Measurements from ENCODE around the gene DGKE. TPM values are rescaled to one million over a fixed set of nuclear protein-coding genes. Genes with fewer than 3 reads are reported as not detected.

The DGKE gene
- total and polyA plus RNA-seq, 2 donors (not counting 3 experiments of a cell fraction or from before 2014, with no cell fraction given), result 4.9 to 22.9 TPM

DNA sequence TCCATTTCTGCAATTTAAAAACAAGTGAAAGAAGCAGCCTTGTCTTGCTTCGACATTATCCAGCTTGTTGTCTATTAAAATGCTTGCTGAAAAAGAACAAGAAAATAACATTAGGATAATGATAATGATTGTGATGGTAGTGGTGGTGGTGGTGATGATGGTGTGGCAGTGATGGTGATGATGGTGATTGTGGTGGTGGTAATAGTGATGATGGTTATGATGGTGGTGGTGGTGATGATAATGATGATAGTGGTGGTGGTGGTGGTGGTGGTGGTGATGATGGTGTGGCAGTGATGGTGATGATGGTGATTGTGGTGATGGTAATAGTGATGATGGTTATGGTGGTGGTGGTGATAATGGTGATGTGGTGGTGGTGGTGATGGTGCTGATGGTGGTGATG is 41.7 kb upstream of the DGKE start:
- no peak for DNase-seq (ENCODE audit: low read depth, low spot score)
- POLR2A ChIA-PET, result no interaction called here
- Histone ChIP-seq H3K27me3 (ENCODE audit: control insufficient read depth in 2 of 2, insufficient read depth in 2 of 2, low read length in 2 of 2) (peaks cover 0 to 3% of the 10 kb centered on the region in 2 experiments), H3K9ac (replicated peaks; ENCODE audit: extremely low read depth, insufficient read depth, low read length) (no peak overlapping the region), H3K4me1 (ENCODE audit: control insufficient read depth, extremely low read depth, insufficient read depth, low read length) (peaks cover 3% of the 10 kb centered on the region), H3K4me2 (ENCODE audit: insufficient read depth, low read length) (no peak overlapping the region), H3K27ac (ENCODE audit: insufficient read depth, low read depth, low read length) (no peak overlapping the region), H3K4me3 (replicated peaks in 1 of 3; ENCODE audit: insufficient read depth in 1 of 3, low read depth in 1 of 3, low read length in 3 of 3) (no peak overlapping the region), H2AFZ (ENCODE audit: low read depth, low read length) (no peak overlapping the region), H3K9me3 (replicated peaks; ENCODE audit: control insufficient read depth, insufficient read depth, low read length) (no peaks in the 10 kb centered on the region), H4K20me1 (replicated peaks; ENCODE audit: control insufficient read depth, extremely low read depth, insufficient read depth, low read length) (no peaks in the 10 kb centered on the region), H3K9me1 (replicated peaks; ENCODE audit: control insufficient read depth, extremely low read depth, insufficient read depth, low read length) (no peaks in the 10 kb centered on the region), H3K36me3 (ENCODE audit: control insufficient read depth in 2 of 2, extremely low read depth in 1 of 2, insufficient read depth in 2 of 2, low read length in 2 of 2) (no peaks in the 10 kb centered on the region), H3K79me2 (ENCODE audit: control insufficient read depth, insufficient read depth, low read length) (no peaks in the 10 kb centered on the region)
- TF ChIP-seq GATA2 (IDR thresholded peaks at IDR 0.05; ENCODE audit: insufficient read depth, insufficient read length, low read depth, low read length), result no peak
- no peak for TF ChIP-seq EZH2 (IDR thresholded peaks at IDR 0.05; ENCODE audit: borderline replicate concordance, low read depth, low read length, severe bottlenecking)
- TF ChIP-seq FOS (IDR thresholded peaks at IDR 0.05; ENCODE audit: borderline replicate concordance, insufficient read depth, low read length), result no peak
- TF ChIP-seq MYC (IDR thresholded peaks at IDR 0.05; ENCODE audit: low read depth, low read length), result no peak
- TF ChIP-seq, protein P1, sequence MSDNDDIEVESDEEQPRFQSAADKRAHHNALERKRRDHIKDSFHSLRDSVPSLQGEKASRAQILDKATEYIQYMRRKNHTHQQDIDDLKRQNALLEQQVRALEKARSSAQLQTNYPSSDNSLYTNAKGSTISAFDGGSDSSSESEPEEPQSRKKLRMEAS (IDR thresholded peaks at IDR 0.05; ENCODE audit: insufficient read depth, insufficient read length), result no peak
- no peak for TF ChIP-seq POLR2A (IDR thresholded peaks at IDR 0.05; ENCODE audit: low read depth, low read length)
- TF ChIP-seq, protein P2, sequence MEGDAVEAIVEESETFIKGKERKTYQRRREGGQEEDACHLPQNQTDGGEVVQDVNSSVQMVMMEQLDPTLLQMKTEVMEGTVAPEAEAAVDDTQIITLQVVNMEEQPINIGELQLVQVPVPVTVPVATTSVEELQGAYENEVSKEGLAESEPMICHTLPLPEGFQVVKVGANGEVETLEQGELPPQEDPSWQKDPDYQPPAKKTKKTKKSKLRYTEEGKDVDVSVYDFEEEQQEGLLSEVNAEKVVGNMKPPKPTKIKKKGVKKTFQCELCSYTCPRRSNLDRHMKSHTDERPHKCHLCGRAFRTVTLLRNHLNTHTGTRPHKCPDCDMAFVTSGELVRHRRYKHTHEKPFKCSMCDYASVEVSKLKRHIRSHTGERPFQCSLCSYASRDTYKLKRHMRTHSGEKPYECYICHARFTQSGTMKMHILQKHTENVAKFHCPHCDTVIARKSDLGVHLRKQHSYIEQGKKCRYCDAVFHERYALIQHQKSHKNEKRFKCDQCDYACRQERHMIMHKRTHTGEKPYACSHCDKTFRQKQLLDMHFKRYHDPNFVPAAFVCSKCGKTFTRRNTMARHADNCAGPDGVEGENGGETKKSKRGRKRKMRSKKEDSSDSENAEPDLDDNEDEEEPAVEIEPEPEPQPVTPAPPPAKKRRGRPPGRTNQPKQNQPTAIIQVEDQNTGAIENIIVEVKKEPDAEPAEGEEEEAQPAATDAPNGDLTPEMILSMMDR (IDR thresholded peaks at IDR 0.05; ENCODE audit: extremely low read depth in 1 of 2, insufficient read depth in 1 of 2, low read depth in 1 of 2, low read length in 2 of 2), result no peak
- no peak for TF ChIP-seq POLR2AphosphoS5 (IDR thresholded peaks at IDR 0.05; ENCODE audit: insufficient read depth, low read depth, low read length)
- no peak for TF ChIP-seq JUN (IDR thresholded peaks at IDR 0.05; ENCODE audit: borderline replicate concordance, insufficient read depth, insufficient read length, low read depth)
- dilution Hi-C loops (cut with MboI; ENCODE audit: extremely low pct_ligation_motif_present, low sequenced_read_pairs) (no loop called here), intact Hi-C loops (cut with micrococcal nuclease) (no loop called here)
- FAIRE-seq, result no peak
- CTCF ChIA-PET, result no interaction called here
- BruUV-seq (replicated peaks), result no TSS peak

All from endothelial cell of umbilical vein (primary cell).